GM12801 (cell line): ENCODE measurements around the gene KAZN.

Source experiments
- TF ChIP-seq, protein P1 (sequence below): IDR thresholded peaks from one replicate; pipeline ENCODE4 v1.5.1; 2011; ENCODE audit warnings: control low read depth; ENCODE audit not compliant: insufficient read length; ENCODE audit errors: extremely low read depth

KAZN gene

DNA sequence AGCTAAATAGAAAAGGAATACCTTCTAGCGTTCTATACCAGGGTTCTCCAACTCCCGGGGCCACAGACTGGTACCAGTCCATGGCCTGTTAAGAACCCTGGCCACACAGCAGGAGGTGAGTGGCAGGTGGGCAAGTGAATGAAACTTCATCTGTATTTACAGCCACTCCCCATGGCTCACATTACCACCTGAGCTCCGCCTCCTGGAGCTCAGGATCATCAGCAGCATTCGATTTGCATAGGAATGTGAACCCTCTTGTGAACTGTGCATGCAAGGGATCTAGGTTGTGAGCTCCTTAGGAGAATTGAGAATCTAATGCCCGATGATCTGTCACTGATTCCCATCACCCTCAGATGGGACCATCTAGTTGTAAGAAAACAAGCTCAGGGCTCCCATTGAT lies 107.3 kb downstream of the KAZN start:
- TF ChIP-seq, protein P1, sequence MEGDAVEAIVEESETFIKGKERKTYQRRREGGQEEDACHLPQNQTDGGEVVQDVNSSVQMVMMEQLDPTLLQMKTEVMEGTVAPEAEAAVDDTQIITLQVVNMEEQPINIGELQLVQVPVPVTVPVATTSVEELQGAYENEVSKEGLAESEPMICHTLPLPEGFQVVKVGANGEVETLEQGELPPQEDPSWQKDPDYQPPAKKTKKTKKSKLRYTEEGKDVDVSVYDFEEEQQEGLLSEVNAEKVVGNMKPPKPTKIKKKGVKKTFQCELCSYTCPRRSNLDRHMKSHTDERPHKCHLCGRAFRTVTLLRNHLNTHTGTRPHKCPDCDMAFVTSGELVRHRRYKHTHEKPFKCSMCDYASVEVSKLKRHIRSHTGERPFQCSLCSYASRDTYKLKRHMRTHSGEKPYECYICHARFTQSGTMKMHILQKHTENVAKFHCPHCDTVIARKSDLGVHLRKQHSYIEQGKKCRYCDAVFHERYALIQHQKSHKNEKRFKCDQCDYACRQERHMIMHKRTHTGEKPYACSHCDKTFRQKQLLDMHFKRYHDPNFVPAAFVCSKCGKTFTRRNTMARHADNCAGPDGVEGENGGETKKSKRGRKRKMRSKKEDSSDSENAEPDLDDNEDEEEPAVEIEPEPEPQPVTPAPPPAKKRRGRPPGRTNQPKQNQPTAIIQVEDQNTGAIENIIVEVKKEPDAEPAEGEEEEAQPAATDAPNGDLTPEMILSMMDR = no peak

DNA sequence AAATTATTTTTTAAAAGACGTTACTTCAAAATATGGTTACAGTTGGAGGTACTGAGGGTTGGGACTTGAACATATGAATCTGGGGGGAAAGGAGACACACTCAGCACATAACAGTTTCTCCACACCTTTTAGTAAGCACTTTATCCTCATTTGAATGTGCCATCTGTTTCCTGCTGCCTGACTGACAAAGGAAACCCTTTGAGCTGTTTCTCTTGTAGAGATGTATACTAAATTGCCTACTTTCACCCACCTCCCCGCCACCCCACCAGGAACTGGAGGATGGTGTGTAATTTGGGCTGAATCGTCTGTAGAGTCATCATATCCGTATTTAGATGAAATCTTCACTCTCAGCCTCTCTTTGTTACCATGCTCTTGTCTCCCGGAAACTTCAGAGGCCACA lies 108.1 kb downstream of the KAZN start:
- TF ChIP-seq, protein P1 = no peak

DNA sequence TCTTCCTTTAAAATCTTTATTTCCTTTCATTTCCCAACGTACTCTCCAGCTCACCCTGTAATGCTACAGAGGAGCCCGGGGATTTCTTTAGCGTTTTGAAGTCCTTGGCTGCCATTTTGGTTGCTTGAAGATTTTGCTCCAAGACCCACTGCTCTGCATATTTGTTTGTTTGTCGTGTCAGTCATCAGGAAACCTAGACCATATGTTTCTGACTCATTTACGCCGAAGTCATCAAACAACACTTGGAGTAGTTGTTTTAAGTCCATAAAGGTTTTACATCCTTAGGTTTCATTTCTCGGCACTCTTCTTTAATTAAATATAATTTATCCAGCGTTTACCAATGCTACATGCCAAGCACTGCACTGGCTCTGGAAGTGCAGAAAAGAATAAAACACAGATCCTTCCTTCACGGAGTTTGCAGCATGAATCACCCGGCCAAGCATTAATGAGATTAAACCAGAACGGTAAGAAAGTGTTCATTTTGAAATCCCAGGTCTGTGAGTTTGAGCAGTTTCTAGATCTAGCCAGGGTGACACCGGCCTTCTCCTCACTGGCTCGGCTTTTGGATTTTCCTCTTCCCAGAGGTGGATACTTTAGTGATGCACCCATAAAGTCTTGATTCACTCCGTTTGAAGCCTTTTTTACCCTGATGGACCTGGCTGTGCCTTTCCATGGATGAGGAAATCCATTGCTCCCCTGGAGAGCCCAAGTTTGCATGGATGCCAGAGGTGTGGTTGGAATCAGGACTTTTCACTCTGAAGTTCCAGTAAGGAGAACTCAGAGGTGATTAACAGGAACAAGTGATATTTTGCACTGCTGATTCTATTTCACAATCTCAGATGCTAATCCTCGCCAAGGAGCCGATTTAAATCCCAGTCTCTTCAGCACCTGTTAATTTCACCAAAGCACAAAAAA lies 109.3 kb downstream of the KAZN start:
- TF ChIP-seq, protein P1 = no peak

DNA sequence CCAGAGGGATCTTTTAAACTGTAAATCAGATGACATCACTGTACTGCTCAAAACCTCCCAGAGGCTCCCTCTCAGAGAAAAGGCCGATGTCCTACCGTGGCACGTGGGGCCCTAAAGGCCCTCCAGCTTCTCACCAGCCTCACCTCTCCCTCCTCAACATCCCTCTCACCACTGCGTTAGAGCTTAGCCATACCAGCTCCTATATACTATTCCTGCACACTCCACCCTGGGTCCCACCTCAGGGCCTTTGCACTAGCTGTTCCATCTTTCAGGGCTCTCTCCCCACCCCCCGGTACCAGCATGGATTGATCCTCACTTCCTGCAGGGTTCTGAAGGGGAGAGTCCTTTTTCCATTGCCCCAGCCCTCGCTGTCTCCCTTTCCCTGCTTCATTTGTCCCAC lies 111.8 kb downstream of the KAZN start:
- TF ChIP-seq, protein P1 = no peak

DNA sequence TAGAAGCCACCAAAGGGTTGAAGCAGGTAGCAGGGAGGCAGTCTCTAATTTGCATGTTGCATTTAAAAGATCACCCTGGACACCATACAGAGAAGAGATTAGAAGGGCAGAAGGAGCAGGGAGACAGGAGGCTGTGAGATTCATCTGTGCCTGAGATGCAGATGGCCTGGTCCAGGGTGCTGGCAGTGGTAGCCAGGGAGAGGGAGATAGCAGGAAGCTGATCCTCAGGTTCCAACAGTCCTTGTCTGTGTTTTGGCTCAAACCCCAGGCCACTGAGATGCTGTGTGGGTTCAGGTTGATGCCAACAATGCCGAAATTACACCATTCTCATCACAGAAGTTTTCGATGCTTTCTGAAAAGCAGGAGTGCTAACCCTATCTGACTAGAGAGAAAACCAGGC lies 113.7 kb downstream of the KAZN start:
- TF ChIP-seq, protein P1 = no peak

DNA sequence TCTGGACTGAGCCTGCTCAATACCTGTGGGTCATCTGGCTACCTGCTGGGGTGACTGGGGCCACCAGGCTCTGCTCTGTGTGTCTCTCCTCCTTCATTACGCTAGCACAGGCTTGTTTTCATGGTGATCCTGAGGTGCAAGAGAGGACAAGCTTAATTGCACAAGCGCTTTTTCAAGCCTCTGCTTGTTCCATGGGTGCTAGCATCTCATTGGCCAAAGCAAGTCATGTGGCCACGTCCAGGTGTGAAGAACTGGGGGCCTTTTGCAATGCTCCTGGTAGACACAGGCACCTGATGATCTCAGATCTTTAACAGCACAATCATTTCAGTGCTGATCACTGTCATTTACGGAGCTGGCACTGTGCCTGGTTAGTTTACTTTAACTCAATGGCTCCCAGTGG lies 114.6 kb downstream of the KAZN start:
- TF ChIP-seq, protein P1 = no peak

DNA sequence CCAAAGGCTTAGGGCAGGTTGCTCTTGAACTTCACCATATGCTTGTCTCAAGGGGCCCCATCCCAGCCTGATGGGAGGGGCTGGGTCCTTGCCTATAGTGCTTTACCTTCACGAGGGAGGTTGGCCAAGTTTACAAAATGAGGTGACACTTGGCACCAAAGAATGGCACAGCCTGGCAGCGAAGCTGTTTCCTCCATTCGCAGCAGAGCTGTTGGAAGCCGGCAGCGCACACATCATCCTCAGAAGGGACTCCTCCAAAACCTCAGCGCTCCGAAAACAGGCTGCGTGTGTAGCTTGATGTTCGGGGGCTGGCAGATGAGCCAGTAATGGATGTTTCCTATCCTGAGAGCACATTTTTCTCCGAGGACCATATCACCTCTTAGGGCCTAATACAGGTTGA lies 116.8 kb downstream of the KAZN start:
- TF ChIP-seq, protein P1 = no peak
